Neutrophil (primary cell): ENCODE results near the gene S100P.
"Not testable (repeated sequence)": the region's sequence is repeated elsewhere in the genome, so short reads cannot be mapped to it uniquely, and the experiment has no call there.

Experiments used
- H3K27ac ChIP-seq: fragments of 200-600 bp; sonication (generic); 2 replicates; pipeline ENCODE4 v1.5.1; 2016; ENCODE audit warnings: mild to moderate bottlenecking, moderate library complexity
- H3K27me3 ChIP-seq: fragments of 200-600 bp; sonication (generic); 2 replicates; pipeline ENCODE4 v1.6.0; 2016; ENCODE audit warnings: mild to moderate bottlenecking
- H3K36me3 ChIP-seq: fragments of 200-600 bp; sonication (generic); 2 replicates; pipeline ENCODE4 v1.5.1; 2017
- H3K4me1 ChIP-seq, 2 experiments: fragments of 200-600 bp in 1 of 2; sonication (generic) in 1 of 2; 1 replicate in 1 of 2; 2 replicates in 1 of 2; pipeline versions ENCODE4 v1.5.1 to v1.6.1; 2013 to 2016; ENCODE audit warnings: low read depth in 1 of 2, low read length in 1 of 2, mild to moderate bottlenecking in 1 of 2, moderate library complexity in 1 of 2; ENCODE audit not compliant: control insufficient read depth in 1 of 2, insufficient read depth in 1 of 2
- H3K4me3 ChIP-seq, 2 experiments: fragments of 200-600 bp in 1 of 2; sonication (generic) in 1 of 2; 1 replicate in 1 of 2; 2 replicates in 1 of 2; pipeline ENCODE4 v1.5.1; 2013 to 2016; ENCODE audit warnings: low read depth in 1 of 2, low read length in 1 of 2, mild to moderate bottlenecking in 1 of 2, moderate library complexity in 1 of 2
- H3K9me3 ChIP-seq: fragments of 200-600 bp; sonication (generic); 2 replicates; pipeline ENCODE4 v1.5.1; 2016
- TF ChIP-seq, protein P1 (sequence below): fragments of 200-600 bp; sonication (generic); IDR thresholded peaks from 2 replicates; pipeline ENCODE4 v1.5.1; 2016; ENCODE audit warnings: antibody characterized with exemption

S100P gene

DNA sequence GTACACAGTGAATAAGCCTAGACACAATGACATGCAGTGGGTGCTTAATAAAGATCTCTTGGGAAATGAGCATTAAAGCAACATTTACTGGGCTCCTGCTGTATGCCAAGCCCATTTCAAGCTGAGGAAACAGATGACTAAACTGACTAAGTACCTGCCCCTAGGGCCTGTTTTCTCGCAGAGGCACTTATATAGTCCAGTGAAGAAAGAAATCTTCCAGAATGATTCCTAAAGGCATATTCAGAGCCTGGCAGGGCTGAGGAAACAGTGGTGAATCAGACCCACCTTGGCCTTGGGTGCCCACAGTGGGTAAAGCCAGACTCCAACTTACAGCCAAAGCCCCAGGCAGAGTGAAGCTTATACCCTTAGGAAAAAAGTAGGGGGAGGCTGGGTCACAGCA, 22.0 kb upstream of the S100P start:
- H3K4me3 ChIP-seq = no peak overlapping the region
- TF ChIP-seq, protein P1, sequence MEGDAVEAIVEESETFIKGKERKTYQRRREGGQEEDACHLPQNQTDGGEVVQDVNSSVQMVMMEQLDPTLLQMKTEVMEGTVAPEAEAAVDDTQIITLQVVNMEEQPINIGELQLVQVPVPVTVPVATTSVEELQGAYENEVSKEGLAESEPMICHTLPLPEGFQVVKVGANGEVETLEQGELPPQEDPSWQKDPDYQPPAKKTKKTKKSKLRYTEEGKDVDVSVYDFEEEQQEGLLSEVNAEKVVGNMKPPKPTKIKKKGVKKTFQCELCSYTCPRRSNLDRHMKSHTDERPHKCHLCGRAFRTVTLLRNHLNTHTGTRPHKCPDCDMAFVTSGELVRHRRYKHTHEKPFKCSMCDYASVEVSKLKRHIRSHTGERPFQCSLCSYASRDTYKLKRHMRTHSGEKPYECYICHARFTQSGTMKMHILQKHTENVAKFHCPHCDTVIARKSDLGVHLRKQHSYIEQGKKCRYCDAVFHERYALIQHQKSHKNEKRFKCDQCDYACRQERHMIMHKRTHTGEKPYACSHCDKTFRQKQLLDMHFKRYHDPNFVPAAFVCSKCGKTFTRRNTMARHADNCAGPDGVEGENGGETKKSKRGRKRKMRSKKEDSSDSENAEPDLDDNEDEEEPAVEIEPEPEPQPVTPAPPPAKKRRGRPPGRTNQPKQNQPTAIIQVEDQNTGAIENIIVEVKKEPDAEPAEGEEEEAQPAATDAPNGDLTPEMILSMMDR = no peak
- no peaks in the 10 kb centered on the region for H3K36me3 ChIP-seq
- no peaks in the 10 kb centered on the region for H3K9me3 ChIP-seq
- H3K27ac ChIP-seq = no peak overlapping the region
- peaks cover 28 to 31% of the 10 kb centered on the region in 2 experiments for H3K4me1 ChIP-seq
- H3K27me3 ChIP-seq = no peaks in the 10 kb centered on the region

DNA sequence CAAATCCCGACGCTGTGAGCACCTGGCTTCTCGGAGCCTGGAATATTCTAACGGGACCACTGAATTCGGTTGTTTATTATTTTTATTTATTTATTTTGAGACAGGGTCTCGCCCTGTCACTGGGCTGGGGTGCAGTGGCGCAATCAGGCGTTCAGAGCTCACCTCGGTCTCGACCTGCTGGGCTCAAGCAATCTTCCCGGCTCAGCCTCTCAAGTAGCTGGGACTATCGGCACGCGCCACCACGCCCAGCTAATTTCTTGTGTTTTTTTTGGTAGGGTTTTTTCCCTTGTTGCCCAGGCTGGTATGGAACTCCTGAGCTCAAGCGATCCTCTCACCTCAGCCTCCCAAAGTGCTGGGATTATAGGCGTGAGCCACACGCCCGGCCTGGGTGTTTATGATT, 21.5 kb upstream of the S100P start:
- no peaks in the 10 kb centered on the region for H3K27me3 ChIP-seq
- TF ChIP-seq, protein P1 = no peak
- H3K27ac ChIP-seq = no peak overlapping the region

DNA sequence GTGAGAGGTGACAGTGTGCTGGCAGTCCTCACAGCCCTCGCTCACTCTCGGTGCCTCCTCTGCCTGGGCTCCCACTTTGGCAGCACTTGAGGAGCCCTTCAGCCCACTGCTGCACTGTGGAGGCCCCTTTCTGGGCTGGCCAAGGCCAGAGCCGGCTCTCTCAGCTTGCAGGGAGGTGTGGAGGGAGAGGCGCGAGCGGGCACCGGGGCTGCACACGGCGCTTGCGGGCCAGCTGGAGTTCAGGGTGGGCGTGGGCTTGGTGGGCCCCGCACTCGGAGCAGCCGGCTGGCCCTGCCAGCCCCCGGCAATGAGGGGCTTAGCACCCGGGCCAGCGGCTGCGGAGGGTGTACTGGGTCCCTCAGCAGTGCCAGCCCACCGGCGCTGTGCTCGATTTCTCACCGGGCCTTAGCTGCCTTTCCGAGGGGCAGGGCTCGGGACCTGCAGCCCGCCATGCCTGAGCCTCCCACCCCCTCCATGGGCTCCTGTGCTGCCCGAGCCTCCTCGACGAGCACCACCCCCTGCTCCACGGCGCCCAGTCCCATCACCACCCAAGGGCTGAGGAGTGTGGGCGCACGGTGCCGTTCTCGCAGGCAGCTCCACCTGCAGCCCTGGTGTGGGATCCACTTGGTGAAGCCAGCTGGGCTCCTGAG, 21.0 kb upstream of the S100P start:
- H3K27me3 ChIP-seq, H3K4me3 ChIP-seq, H3K9me3 ChIP-seq, H3K36me3 ChIP-seq: not testable (repeated sequence)
- peak overlapping the region; percentile 85 for H3K27ac ChIP-seq
- H3K4me1 ChIP-seq = peaks cover 39 to 41% of the 10 kb centered on the region in 2 experiments

More for the DNA sequence above, 21.5 kb upstream of the S100P start:
- H3K36me3 ChIP-seq = no peaks in the 10 kb centered on the region
- H3K9me3 ChIP-seq = no peaks in the 10 kb centered on the region
- H3K4me3 ChIP-seq = no peak overlapping the region
- peaks cover 33 to 36% of the 10 kb centered on the region in 2 experiments for H3K4me1 ChIP-seq

DNA sequence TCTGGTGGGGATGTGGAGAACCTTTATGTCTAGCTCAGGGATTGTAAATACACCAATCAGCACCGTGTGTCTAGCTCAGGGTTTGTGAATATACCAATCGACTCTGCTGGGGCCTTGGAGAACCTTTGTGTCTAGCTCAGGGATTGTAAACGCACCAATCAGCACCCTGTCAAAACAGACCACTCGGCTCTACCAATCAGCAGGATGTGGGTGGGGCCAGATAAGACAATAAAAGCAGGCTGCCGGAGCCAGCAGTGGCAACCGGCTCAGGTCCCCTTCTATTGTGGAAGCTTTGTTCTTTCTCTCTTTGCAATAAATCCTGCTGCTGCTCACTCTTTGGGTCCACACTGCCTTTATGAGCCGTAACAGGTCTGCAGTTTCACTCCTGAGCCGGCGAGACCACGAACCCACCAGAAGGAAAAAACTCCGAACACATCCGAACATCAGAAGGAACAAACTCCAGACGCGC, 20.5 kb upstream of the S100P start:
- peak overlapping the region; percentile 85 for H3K27ac ChIP-seq

DNA sequence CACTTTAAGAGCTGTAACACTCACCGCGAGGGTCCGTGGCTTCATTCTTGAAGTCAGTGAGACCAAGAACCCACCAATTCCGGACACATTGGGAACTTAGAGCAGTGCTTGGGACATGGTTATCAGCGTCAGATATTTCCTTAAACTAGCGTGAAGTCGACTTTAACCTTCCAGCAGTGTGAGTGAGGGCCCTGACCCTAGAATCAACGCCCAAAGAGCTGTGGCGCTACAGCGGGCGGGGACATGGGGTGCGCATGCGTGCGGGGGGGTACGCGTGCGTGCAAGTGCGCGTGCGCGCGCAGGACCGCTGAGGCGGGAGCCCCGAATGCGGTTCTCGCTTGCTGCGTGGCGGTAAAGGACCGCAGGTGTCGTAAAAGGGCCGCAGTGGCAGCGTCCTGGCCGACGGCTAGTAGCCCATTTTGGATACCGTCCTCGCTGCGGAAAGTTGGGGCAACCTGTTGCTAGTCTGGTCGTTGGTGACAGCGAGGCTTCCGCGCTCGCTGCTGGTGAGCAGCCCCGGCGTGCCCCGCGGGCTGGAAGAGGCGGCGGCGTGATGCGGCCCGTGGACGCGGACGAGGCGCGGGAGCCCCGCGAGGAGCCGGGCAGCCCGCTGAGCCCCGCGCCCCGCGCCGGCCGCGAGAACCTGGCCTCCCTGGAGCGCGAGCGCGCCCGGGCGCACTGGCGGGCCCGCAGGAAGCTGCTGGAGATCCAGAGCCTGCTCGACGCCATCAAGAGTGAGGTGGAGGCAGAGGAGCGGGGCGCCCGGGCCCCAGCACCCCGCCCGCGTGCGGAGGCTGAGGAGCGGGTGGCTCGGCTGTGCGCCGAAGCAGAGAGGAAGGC, 19.8 kb upstream of the S100P start:
- Histone ChIP-seq H3K4me3 (peak overlapping the region; percentile 86 to 89), H3K36me3 (no peaks in the 10 kb centered on the region), H3K9me3 (no peaks in the 10 kb centered on the region), H3K4me1 (peaks cover 47 to 49% of the 10 kb centered on the region in 2 experiments), H3K27ac (peak overlapping the region; percentile 85), H3K27me3 (no peaks in the 10 kb centered on the region)
- TF ChIP-seq, protein P1 = peak; percentile 29

More for the DNA sequence above, 20.5 kb upstream of the S100P start:
- H3K27me3 ChIP-seq, H3K36me3 ChIP-seq, H3K9me3 ChIP-seq: not testable (repeated sequence)
- H3K4me3 ChIP-seq = peak overlapping the region; percentile 86 to 89
- peaks cover 43 to 44% of the 10 kb centered on the region in 2 experiments for H3K4me1 ChIP-seq

DNA sequence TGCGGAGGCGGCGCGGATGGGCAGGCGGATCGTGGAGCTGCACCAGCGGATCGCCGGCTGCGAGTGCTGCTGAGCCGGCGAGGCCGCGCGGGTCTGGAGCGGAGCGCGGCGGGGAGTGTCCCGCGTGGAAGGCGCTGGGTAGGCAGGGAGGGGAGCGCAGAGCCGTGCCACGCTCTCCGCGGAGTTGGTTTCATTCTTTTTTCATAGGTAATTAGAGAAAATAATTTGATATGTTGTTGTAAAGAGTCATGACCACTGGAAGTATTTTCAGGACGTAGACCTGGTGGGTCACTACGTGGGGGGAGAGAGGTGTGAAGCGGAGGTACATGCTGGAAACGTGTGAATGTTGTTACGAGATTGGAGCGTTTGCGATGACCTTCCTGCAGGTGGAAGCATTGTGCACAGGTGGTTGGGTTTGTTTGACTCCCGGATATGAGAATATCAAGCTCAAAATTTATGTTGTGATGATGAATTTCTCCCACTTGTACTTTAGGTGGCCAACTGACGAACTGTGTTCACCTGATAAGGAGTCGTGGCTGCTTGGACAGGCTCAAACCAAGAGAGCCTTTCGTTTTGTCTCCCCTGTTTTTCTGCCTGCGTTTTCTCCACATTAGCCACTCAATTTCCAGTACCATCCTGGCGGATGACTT, 19.1 kb upstream of the S100P start:
- H3K27ac ChIP-seq = peak overlapping the region; percentile 85
- TF ChIP-seq, protein P1 = peak; percentile 55
- H3K4me1 ChIP-seq = peaks cover 47 to 49% of the 10 kb centered on the region in 2 experiments
- no peaks in the 10 kb centered on the region for H3K36me3 ChIP-seq
- H3K9me3 ChIP-seq = no peaks in the 10 kb centered on the region
- H3K4me3 ChIP-seq = peak overlapping the region; percentile 86 to 89
- H3K27me3 ChIP-seq = no peaks in the 10 kb centered on the region
